H1 (cell line): ENCODE results near the gene DDX1.

Source experiments
- CHD2 ChIP-seq: IDR thresholded peaks from 2 replicates; pipeline ENCODE4 v1.6.1; 2012; ENCODE audit warnings: low read length, improper control_type of control experiment
- EZH2 ChIP-seq: fragments of 200-600 bp; sonication (generic); IDR thresholded peaks from 2 replicates; pipeline ENCODE4 v1.7.1; 2012; ENCODE audit warnings: low read depth, mild to moderate bottlenecking, moderate library complexity, low read length, inconsistent platforms; ENCODE audit not compliant: severe bottlenecking
- FOSL1 ChIP-seq: IDR thresholded peaks from 2 replicates; pipeline ENCODE4 v1.6.1; 2011; ENCODE audit warnings: mild to moderate bottlenecking, low read depth, low read length, moderate library complexity; ENCODE audit not compliant: insufficient read depth
- JUND ChIP-seq: IDR thresholded peaks from 2 replicates; pipeline ENCODE4 v1.6.1; 2011; ENCODE audit warnings: mild to moderate bottlenecking, improper control_type of control experiment, low read length
- KDM1A ChIP-seq: fragments of 200-600, 300-600 bp; sonication (generic); IDR thresholded peaks from 2 replicates; pipeline ENCODE4 v1.7.1; 2016; ENCODE audit warnings: mild to moderate bottlenecking, low read length, borderline replicate concordance
- KDM5A ChIP-seq: fragments of 200-600 bp; IDR thresholded peaks from 2 replicates; pipeline ENCODE4 v1.7.1; 2012; ENCODE audit warnings: mild to moderate bottlenecking, low read length, inconsistent platforms, mixed read lengths
- POLR2A ChIP-seq, 2 experiments: IDR thresholded peaks; 1 replicate in 1 of 2; 2 replicates in 1 of 2; pipeline ENCODE4 v1.6.1; 2011; ENCODE audit warnings: low read depth in 2 of 2, low read length in 2 of 2, mild to moderate bottlenecking in 2 of 2; ENCODE audit errors: control extremely low read depth in 1 of 2
- RAD21 ChIP-seq, 2 experiments: IDR thresholded peaks in 1 of 2; conservative IDR thresholded peaks in 1 of 2; 2 replicates each; pipeline ENCODE4 v1.6.1; 2011; ENCODE audit warnings: low read depth in 2 of 2, low read length in 2 of 2, improper control_type of control experiment in 1 of 2, inconsistent platforms in 1 of 2, mild to moderate bottlenecking in 1 of 2, moderate library complexity in 1 of 2
- SIN3A ChIP-seq, 2 experiments: IDR thresholded peaks in 1 of 2; conservative IDR thresholded peaks in 1 of 2; 2 replicates each; pipeline ENCODE4 v1.6.1; 2011 to 2012; ENCODE audit warnings: low read length in 2 of 2, improper control_type of control experiment in 1 of 2, low read depth in 1 of 2, mild to moderate bottlenecking in 1 of 2
- YY1 ChIP-seq: IDR thresholded peaks from 2 replicates; pipeline ENCODE4 v1.6.1; 2011; ENCODE audit warnings: low read depth, mild to moderate bottlenecking, low read length
- TF ChIP-seq, protein P1 (sequence below), 3 experiments: IDR thresholded peaks; 1 replicate in 2 of 3; 2 replicates in 1 of 3; pipeline versions ENCODE4 v1.5.1 to v1.6.1; 2011; ENCODE audit warnings: low read length in 3 of 3, mild to moderate bottlenecking in 3 of 3, inconsistent platforms in 2 of 3, low read depth in 1 of 3, moderate library complexity in 1 of 3; ENCODE audit not compliant: insufficient read depth in 1 of 3; ENCODE audit errors: control extremely low read depth in 1 of 3
- TF ChIP-seq, protein P2 (sequence below): IDR thresholded peaks from 2 replicates; pipeline ENCODE4 v1.6.1; 2011; ENCODE audit warnings: low read depth, mild to moderate bottlenecking, low read length; ENCODE audit not compliant: insufficient read depth

DNA sequence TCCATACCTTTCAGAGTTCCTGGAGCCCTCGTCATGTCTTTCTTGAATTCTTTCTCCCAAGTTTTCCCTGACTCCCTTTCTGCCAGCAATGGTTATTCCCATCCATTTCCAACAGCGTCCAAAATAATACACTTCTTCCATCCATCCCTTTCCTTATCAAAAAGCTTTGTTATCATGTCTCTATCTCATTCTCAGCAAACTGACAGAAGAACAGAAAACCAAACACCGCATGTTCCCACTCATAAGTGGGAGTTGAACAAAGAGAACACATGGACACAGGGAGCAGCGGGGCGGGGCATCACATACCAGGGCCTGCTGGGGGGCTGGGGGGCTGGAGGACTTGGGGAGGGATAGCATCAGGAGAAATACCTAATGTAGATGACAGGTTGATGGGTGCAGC, 86.7 kb downstream of the DDX1 start:
- TF ChIP-seq, protein P1, sequence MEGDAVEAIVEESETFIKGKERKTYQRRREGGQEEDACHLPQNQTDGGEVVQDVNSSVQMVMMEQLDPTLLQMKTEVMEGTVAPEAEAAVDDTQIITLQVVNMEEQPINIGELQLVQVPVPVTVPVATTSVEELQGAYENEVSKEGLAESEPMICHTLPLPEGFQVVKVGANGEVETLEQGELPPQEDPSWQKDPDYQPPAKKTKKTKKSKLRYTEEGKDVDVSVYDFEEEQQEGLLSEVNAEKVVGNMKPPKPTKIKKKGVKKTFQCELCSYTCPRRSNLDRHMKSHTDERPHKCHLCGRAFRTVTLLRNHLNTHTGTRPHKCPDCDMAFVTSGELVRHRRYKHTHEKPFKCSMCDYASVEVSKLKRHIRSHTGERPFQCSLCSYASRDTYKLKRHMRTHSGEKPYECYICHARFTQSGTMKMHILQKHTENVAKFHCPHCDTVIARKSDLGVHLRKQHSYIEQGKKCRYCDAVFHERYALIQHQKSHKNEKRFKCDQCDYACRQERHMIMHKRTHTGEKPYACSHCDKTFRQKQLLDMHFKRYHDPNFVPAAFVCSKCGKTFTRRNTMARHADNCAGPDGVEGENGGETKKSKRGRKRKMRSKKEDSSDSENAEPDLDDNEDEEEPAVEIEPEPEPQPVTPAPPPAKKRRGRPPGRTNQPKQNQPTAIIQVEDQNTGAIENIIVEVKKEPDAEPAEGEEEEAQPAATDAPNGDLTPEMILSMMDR (IDR thresholded peaks at IDR 0.05; ENCODE audit: control extremely low read depth in 1 of 3, insufficient read depth in 1 of 3, low read depth in 1 of 3, low read length in 3 of 3) = no peak
- TF ChIP-seq YY1 (no peak), EZH2 (no peak), FOSL1 (no peak), CHD2 (no peak), JUND (no peak), POLR2A (IDR thresholded peaks at IDR 0.05; ENCODE audit: control extremely low read depth in 1 of 2, low read depth in 2 of 2, low read length in 2 of 2) (no peak), SIN3A (conservative IDR thresholded peaks at IDR 0.05 in 1 of 2, IDR thresholded peaks at IDR 0.05 in 1 of 2; ENCODE audit: low read depth in 1 of 2, low read length in 2 of 2) (no peak), KDM1A (no peak), KDM5A (no peak), RAD21 (IDR thresholded peaks at IDR 0.05 in 1 of 2, conservative IDR thresholded peaks at IDR 0.05 in 1 of 2; ENCODE audit: low read depth in 2 of 2, low read length in 2 of 2) (no peak)
- TF ChIP-seq, protein P2, sequence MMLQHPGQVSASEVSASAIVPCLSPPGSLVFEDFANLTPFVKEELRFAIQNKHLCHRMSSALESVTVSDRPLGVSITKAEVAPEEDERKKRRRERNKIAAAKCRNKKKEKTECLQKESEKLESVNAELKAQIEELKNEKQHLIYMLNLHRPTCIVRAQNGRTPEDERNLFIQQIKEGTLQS = no peak
